ENCODE measurements around the gene GMIP. TPM values are rescaled to one million over a fixed set of nuclear protein-coding genes. Genes with fewer than 3 reads are reported as not detected.

The GMIP gene
- total RNA-seq, 1 experiment from 2014 or later: 6.3 TPM

DNA sequence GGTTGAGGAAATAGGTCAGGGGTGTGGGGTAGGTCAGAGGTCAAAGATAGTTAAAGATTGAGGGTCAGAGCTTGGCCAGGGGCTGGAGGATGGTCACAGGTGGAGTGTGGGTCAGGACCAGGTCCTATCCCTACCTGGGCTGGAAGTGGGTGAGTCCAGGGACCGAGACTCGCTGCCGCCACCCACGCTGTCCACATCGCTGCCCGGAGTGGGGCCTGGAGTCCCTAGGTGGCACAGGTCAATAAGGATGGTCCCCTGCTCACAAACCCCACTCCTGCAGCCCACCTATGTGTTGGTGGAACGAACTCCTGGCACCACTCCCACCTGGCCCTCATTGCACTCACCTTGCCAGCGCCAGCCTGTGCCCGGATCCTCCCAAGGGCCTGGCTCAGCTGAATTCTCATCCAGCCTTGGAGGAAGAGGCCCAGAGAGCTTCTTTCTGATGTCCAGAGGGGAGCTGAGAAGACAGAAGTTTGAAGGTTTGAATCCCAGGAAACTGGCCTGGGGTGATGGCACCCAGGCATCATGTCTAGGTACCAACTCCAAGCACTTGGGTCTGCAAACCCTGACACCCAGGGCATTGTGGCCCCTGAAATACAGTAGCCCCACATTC is 6.8 kb downstream of the GMIP start:
- ChIA-PET CTCF (no interaction called here), POLR2A (ENCODE audit: unreplicated experiment) (no interaction called here)
- Histone ChIP-seq H2AFZ (ENCODE audit: low read length) (no peak overlapping the region), H3K9me2 (replicated peaks; ENCODE audit: low read length) (no peaks in the 10 kb centered on the region), H3K27ac (ENCODE audit: low read length) (no peak overlapping the region), H3K4me3 (ENCODE audit: low read length) (no peak overlapping the region), H3K79me2 (ENCODE audit: low read length) (no peaks in the 10 kb centered on the region), H4K20me1 (ENCODE audit: low read length) (no peaks in the 10 kb centered on the region), H3K4me2 (ENCODE audit: low read length) (no peak overlapping the region), H3F3A (ENCODE audit: low read length, unreplicated experiment) (no peaks in the 10 kb centered on the region), H3K36me3 (ENCODE audit: low read depth, low read length) (peaks cover 3% of the 10 kb centered on the region; the same call in 1 of the 2 replicates), H3K27me3 (ENCODE audit: low read length) (no peaks in the 10 kb centered on the region), H3K4me1 (ENCODE audit: insufficient read depth, low read length) (no peaks in the 10 kb centered on the region), H3K9me3 (ENCODE audit: low read length) (no peaks in the 10 kb centered on the region), H3K9ac (ENCODE audit: low read length) (no peak overlapping the region)
- no peak for DNase-seq
- no TSS peak for BruUV-seq (replicated peaks)
- intact Hi-C loops (cut with micrococcal nuclease): no loop called here
- TF ChIP-seq EZH2 (IDR thresholded peaks at IDR 0.05; ENCODE audit: low read length, unreplicated experiment) (no peak), EZH2phosphoT487 (IDR thresholded peaks at IDR 0.05; ENCODE audit: borderline replicate concordance, low read length) (no peak)
- TF ChIP-seq, protein P1, sequence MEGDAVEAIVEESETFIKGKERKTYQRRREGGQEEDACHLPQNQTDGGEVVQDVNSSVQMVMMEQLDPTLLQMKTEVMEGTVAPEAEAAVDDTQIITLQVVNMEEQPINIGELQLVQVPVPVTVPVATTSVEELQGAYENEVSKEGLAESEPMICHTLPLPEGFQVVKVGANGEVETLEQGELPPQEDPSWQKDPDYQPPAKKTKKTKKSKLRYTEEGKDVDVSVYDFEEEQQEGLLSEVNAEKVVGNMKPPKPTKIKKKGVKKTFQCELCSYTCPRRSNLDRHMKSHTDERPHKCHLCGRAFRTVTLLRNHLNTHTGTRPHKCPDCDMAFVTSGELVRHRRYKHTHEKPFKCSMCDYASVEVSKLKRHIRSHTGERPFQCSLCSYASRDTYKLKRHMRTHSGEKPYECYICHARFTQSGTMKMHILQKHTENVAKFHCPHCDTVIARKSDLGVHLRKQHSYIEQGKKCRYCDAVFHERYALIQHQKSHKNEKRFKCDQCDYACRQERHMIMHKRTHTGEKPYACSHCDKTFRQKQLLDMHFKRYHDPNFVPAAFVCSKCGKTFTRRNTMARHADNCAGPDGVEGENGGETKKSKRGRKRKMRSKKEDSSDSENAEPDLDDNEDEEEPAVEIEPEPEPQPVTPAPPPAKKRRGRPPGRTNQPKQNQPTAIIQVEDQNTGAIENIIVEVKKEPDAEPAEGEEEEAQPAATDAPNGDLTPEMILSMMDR (conservative IDR thresholded peaks at IDR 0.05; ENCODE audit: low read depth, low read length): no peak
- no peak for ATAC-seq

DNA sequence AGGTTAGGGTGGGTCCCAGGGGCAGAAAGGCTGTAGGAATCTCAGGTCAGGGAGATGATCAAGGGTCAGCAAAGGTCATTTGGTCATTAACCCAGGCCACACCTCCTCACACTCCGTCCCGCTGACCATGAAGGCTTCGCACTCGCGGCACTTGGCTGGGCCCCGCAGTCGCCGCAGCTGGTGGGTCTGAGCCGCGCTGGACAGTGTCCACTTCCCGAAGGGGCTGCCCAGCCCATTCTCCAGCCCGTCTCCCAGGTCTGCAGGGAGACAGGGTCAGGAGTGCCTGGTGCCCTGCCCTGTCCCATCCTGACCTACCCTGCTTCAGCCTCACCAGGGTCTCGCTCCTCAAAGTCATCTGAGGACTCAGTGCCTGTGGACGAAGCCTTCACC is 8.1 kb downstream of the GMIP start:
- Histone ChIP-seq H3K9ac (ENCODE audit: low read length) (no peak overlapping the region), H3K27ac (ENCODE audit: low read length) (no peak overlapping the region), H2AFZ (ENCODE audit: low read length) (no peak overlapping the region), H3K4me1 (ENCODE audit: insufficient read depth, low read length) (no peaks in the 10 kb centered on the region), H4K20me1 (ENCODE audit: low read length) (no peaks in the 10 kb centered on the region), H3K4me3 (ENCODE audit: low read length) (no peak overlapping the region), H3K79me2 (ENCODE audit: low read length) (no peaks in the 10 kb centered on the region), H3F3A (ENCODE audit: low read length, unreplicated experiment) (no peaks in the 10 kb centered on the region), H3K36me3 (ENCODE audit: low read depth, low read length) (peaks cover 3% of the 10 kb centered on the region; the same call in 1 of the 2 replicates), H3K27me3 (ENCODE audit: low read length) (no peaks in the 10 kb centered on the region), H3K9me3 (ENCODE audit: low read length) (no peaks in the 10 kb centered on the region), H3K9me2 (replicated peaks; ENCODE audit: low read length) (no peaks in the 10 kb centered on the region), H3K4me2 (ENCODE audit: low read length) (no peak overlapping the region)
- ChIA-PET POLR2A (ENCODE audit: unreplicated experiment) (no interaction called here), CTCF (no interaction called here)
- TF ChIP-seq EZH2 (IDR thresholded peaks at IDR 0.05; ENCODE audit: low read length, unreplicated experiment): no peak
- no peak for TF ChIP-seq EZH2phosphoT487 (IDR thresholded peaks at IDR 0.05; ENCODE audit: borderline replicate concordance, low read length)
- TF ChIP-seq, protein P1 (conservative IDR thresholded peaks at IDR 0.05; ENCODE audit: low read depth, low read length): no peak
- intact Hi-C loops (cut with micrococcal nuclease): no loop called here
- ATAC-seq (no peak), DNase-seq (no peak)
- no TSS peak for BruUV-seq (replicated peaks)

DNA sequence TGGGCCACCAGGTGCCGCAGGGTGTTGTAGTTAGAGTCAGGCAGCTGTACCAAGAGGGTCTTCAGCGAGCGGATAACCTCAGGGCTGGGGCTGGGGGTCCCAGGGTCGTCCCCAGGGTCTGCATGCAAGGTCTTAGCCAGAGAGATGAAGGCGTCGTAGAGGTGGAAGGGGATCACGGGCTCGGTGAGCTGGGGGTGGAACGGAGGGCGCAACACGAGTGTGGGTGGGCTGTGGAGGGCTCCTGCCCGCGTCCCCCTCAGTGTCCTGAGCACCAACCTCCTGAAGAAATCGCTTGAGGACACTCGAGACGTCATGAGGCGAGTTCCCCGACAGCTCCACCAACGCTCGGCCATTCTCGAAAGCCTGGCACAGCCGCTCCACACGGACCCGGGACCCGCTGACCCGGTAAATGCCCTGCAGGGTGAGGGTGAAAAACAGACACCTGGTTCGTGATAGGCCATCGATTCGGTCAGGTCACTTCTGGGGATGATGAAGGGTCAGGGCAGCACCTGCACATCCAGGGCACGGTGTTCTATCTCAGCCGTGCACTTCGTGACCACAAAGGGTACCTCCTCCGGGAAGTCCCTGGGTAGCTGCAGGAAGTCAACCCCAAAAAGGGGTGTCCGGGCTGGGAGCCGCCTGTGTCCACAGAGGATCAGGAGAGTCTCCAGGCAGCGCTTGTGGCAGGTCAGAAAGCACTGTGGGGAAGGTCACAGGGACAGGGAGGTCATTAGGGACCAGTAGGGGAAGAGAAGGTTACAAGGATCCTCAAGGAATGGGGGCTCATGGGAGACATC is 8.7 kb downstream of the GMIP start:
- H3K9ac ChIP-seq (ENCODE audit: low read length): no peak overlapping the region
- no peak overlapping the region for H3K27ac ChIP-seq (ENCODE audit: low read length)
- no peak overlapping the region for H3K4me3 ChIP-seq (ENCODE audit: low read length)
- H3K79me2 ChIP-seq (ENCODE audit: low read length): no peaks in the 10 kb centered on the region
- no peak overlapping the region for H2AFZ ChIP-seq (ENCODE audit: low read length)
- H3K36me3 ChIP-seq (ENCODE audit: low read depth, low read length): peaks cover 3% of the 10 kb centered on the region; the same call in 1 of the 2 replicates
- no peaks in the 10 kb centered on the region for H3K9me3 ChIP-seq (ENCODE audit: low read length)
- intact Hi-C loops (cut with micrococcal nuclease): no loop called here
- TF ChIP-seq, protein P1 (conservative IDR thresholded peaks at IDR 0.05; ENCODE audit: low read depth, low read length): no peak
- TF ChIP-seq EZH2phosphoT487 (IDR thresholded peaks at IDR 0.05; ENCODE audit: borderline replicate concordance, low read length): no peak
- TF ChIP-seq EZH2 (IDR thresholded peaks at IDR 0.05; ENCODE audit: low read length, unreplicated experiment): no peak
- no peak overlapping the region for H3K4me2 ChIP-seq (ENCODE audit: low read length)
- TSS peak; percentile 12 for BruUV-seq (replicated peaks)
- ChIA-PET CTCF (no interaction called here), POLR2A (ENCODE audit: unreplicated experiment) (no interaction called here)
- ATAC-seq: no peak
- H3K27me3 ChIP-seq (ENCODE audit: low read length): no peaks in the 10 kb centered on the region
- no peak for DNase-seq
- H4K20me1 ChIP-seq (ENCODE audit: low read length): no peaks in the 10 kb centered on the region
- H3K4me1 ChIP-seq (ENCODE audit: insufficient read depth, low read length): no peaks in the 10 kb centered on the region
- H3K9me2 ChIP-seq (replicated peaks; ENCODE audit: low read length): no peaks in the 10 kb centered on the region
- no peaks in the 10 kb centered on the region for H3F3A ChIP-seq (ENCODE audit: low read length, unreplicated experiment)

All from PC-3 (cell line).